ENCODE measurements around the gene IGSF8.

GRCh38 chr1:160053548-160054365, 44.7 kb downstream of the IGSF8 start:
- TF ChIP-seq POLR2A (IDR thresholded peaks at IDR 0.05), result no peak
- no peak for TF ChIP-seq POLR2AphosphoS5 (IDR thresholded peaks at IDR 0.05)

Measured in spleen (tissue), 3 donors.